Measurements from ENCODE around the gene RBP5. TPM values are rescaled to one million over a fixed set of nuclear protein-coding genes. Genes with fewer than 3 reads are reported as not detected.

The RBP5 gene
- total and polyA plus RNA-seq, 2 experiments from 2014 or later: 1.5 to 8.9 TPM

- H3K4me1 ChIP-seq (ENCODE audit: low read depth): no peaks in the 10 kb centered on the region
- peak; percentile 58 to 60 for DNase-seq (ENCODE audit: low read depth in 1 of 2, low spot score in 1 of 2)
- TF ChIP-seq CTCF (IDR thresholded peaks at IDR 0.05; ENCODE audit: low read depth, low read length): peak; percentile 89
- no peak overlapping the region for H3K27ac ChIP-seq
- no peaks in the 10 kb centered on the region for H3K36me3 ChIP-seq
- H3K27me3 ChIP-seq: no peaks in the 10 kb centered on the region
- H3K4me3 ChIP-seq: no peak overlapping the region
- H3K9me3 ChIP-seq (ENCODE audit: low read depth): no peaks in the 10 kb centered on the region
Observed at GRCh38 chr12:7142056-7142644, 13.5 kb upstream of the RBP5 start.

- Histone ChIP-seq H3K4me1 (ENCODE audit: low read depth) (no peaks in the 10 kb centered on the region), H3K9me3 (ENCODE audit: low read depth) (no peaks in the 10 kb centered on the region), H3K27ac (no peak overlapping the region), H3K36me3 (no peaks in the 10 kb centered on the region), H3K4me3 (no peak overlapping the region), H3K27me3 (no peaks in the 10 kb centered on the region)
- TF ChIP-seq CTCF (IDR thresholded peaks at IDR 0.05; ENCODE audit: low read depth, low read length): no peak
- no peak for DNase-seq (ENCODE audit: low read depth in 1 of 2, low spot score in 1 of 2)
Observed at GRCh38 chr12:7141351-7142005, 12.8 kb upstream of the RBP5 start.

GRCh38 chr12:7139200-7139599 lies 10.5 kb upstream of the RBP5 start:
- no peak for TF ChIP-seq CTCF (IDR thresholded peaks at IDR 0.05; ENCODE audit: low read depth, low read length)
- Histone ChIP-seq H3K36me3 (peaks cover 2% of the 10 kb centered on the region), H3K4me1 (ENCODE audit: low read depth) (no peaks in the 10 kb centered on the region), H3K27ac (no peak overlapping the region), H3K27me3 (no peaks in the 10 kb centered on the region), H3K9me3 (ENCODE audit: low read depth) (no peaks in the 10 kb centered on the region), H3K4me3 (no peak overlapping the region)
- DNase-seq (ENCODE audit: low read depth in 1 of 2, low spot score in 1 of 2): no peak

- H3K4me3 ChIP-seq: no peak overlapping the region
- no peak for TF ChIP-seq CTCF (IDR thresholded peaks at IDR 0.05; ENCODE audit: low read depth, low read length)
- H3K4me1 ChIP-seq (ENCODE audit: low read depth): no peaks in the 10 kb centered on the region
- no peaks in the 10 kb centered on the region for H3K27me3 ChIP-seq
- peaks cover 2% of the 10 kb centered on the region for H3K36me3 ChIP-seq
- no peak for DNase-seq (ENCODE audit: low read depth in 1 of 2, low spot score in 1 of 2)
- H3K27ac ChIP-seq: no peak overlapping the region
- no peaks in the 10 kb centered on the region for H3K9me3 ChIP-seq (ENCODE audit: low read depth)
Observed at GRCh38 chr12:7137908-7138307, 9.2 kb upstream of the RBP5 start.

- Histone ChIP-seq H3K27ac (no peak overlapping the region), H3K36me3 (peaks cover 2% of the 10 kb centered on the region), H3K4me3 (no peak overlapping the region), H3K4me1 (ENCODE audit: low read depth) (no peaks in the 10 kb centered on the region), H3K27me3 (peaks cover 3% of the 10 kb centered on the region), H3K9me3 (ENCODE audit: low read depth) (no peaks in the 10 kb centered on the region)
- DNase-seq (ENCODE audit: low read depth in 1 of 2, low spot score in 1 of 2): no peak
- TF ChIP-seq CTCF (IDR thresholded peaks at IDR 0.05; ENCODE audit: low read depth, low read length): no peak
Observed at GRCh38 chr12:7136676-7137075, 8.0 kb upstream of the RBP5 start.
